ENCODE data around the gene PGBD4. TPM values are rescaled to one million over a fixed set of nuclear protein-coding genes. Genes with fewer than 3 reads are reported as not detected.
"Not testable (repeated sequence)": the region's sequence is repeated elsewhere in the genome, so short reads cannot be mapped to it uniquely, and the experiment has no call there.

Gene PGBD4
- total RNA-seq, 1 experiment from 2014 or later, result 2.3 TPM

GRCh38 chr15:34119291-34119690, 17.4 kb downstream of the PGBD4 start:
- CTCF ChIA-PET, result no interaction called here
- no peaks in the 10 kb centered on the region for H3K9me3 ChIP-seq (ENCODE audit: control insufficient read depth, insufficient read depth, low read depth, low read length)
- no peak for DNase-seq (ENCODE audit: low read depth, low spot score)
- TF ChIP-seq TCF7L2 (IDR thresholded peaks at IDR 0.05; ENCODE audit: low read depth, low read length) (no peak), REST (IDR thresholded peaks at IDR 0.05; ENCODE audit: insufficient read depth in 1 of 2, low read depth in 2 of 2, low read length in 1 of 2) (no peak), CTCF (IDR thresholded peaks at IDR 0.05) (no peak), SIN3A (IDR thresholded peaks at IDR 0.05; ENCODE audit: borderline replicate concordance, insufficient read depth, low read depth, low read length) (no peak), POLR2AphosphoS5 (IDR thresholded peaks at IDR 0.05; ENCODE audit: low read depth, low read length) (no peak)
- intact Hi-C loops (cut with micrococcal nuclease; ENCODE audit: unreplicated experiment), result no loop called here
- no peak overlapping the region for H3K27ac ChIP-seq (ENCODE audit: low read length)
- ATAC-seq, result no peak
- H3K36me3 ChIP-seq (ENCODE audit: control insufficient read depth, insufficient read depth, low read length), result no peaks in the 10 kb centered on the region
- no peak overlapping the region for H3K4me3 ChIP-seq (ENCODE audit: low read depth in 2 of 2, low read length in 2 of 2)
- POLR2A ChIA-PET, result no interaction called here
- in situ Hi-C loops (cut with HindIII; ENCODE audit: low pct_unique_long_range_greater_than_20kb, low sequenced_read_pairs), result no loop called here
- no peaks in the 10 kb centered on the region for H3K27me3 ChIP-seq (ENCODE audit: control insufficient read depth, insufficient read depth, low read length)
- no peaks in the 10 kb centered on the region; the same call in 1 of the 2 replicates for H3K4me1 ChIP-seq (ENCODE audit: control insufficient read depth, insufficient read depth, low read length)
- no TSS peak for BruUV-seq (replicated peaks)

GRCh38 chr15:34120420-34120819, 18.5 kb downstream of the PGBD4 start:
- ATAC-seq; H3K4me1 ChIP-seq (ENCODE audit: control insufficient read depth, insufficient read depth, low read length); H3K4me3 ChIP-seq (ENCODE audit: low read depth in 2 of 2, low read length in 2 of 2); intact Hi-C loops (cut with micrococcal nuclease; ENCODE audit: unreplicated experiment); H3K9me3 ChIP-seq (ENCODE audit: control insufficient read depth, insufficient read depth, low read depth, low read length); in situ Hi-C loops (cut with HindIII; ENCODE audit: low pct_unique_long_range_greater_than_20kb, low sequenced_read_pairs); DNase-seq (ENCODE audit: low read depth, low spot score); H3K27ac ChIP-seq (ENCODE audit: low read length); CTCF ChIA-PET; H3K27me3 ChIP-seq (ENCODE audit: control insufficient read depth, insufficient read depth, low read length); H3K36me3 ChIP-seq (ENCODE audit: control insufficient read depth, insufficient read depth, low read length); BruUV-seq (replicated peaks): not testable (repeated sequence)
- POLR2A ChIA-PET, result interaction anchor here (0.7 kb wide), 1 partner anchor 325 kb away, joined by 4 read pairs; no protein-coding TSS in a partner anchor

GRCh38 chr15:34121786-34122185, 19.9 kb downstream of the PGBD4 start:
- CTCF ChIA-PET; POLR2A ChIA-PET; H3K27ac ChIP-seq (ENCODE audit: low read length); H3K9me3 ChIP-seq (ENCODE audit: control insufficient read depth, insufficient read depth, low read depth, low read length); H3K36me3 ChIP-seq (ENCODE audit: control insufficient read depth, insufficient read depth, low read length); BruUV-seq (replicated peaks); in situ Hi-C loops (cut with HindIII; ENCODE audit: low pct_unique_long_range_greater_than_20kb, low sequenced_read_pairs); H3K27me3 ChIP-seq (ENCODE audit: control insufficient read depth, insufficient read depth, low read length); intact Hi-C loops (cut with micrococcal nuclease; ENCODE audit: unreplicated experiment); ATAC-seq; H3K4me3 ChIP-seq (ENCODE audit: low read depth in 2 of 2, low read length in 2 of 2); DNase-seq (ENCODE audit: low read depth, low spot score); H3K4me1 ChIP-seq (ENCODE audit: control insufficient read depth, insufficient read depth, low read length): not testable (repeated sequence)

Data from Panc1 (cell line).